Measurements from ENCODE around the gene NLK. TPM values are rescaled to one million over a fixed set of nuclear protein-coding genes. Genes with fewer than 3 reads are reported as not detected.
A peak's percentile ranks its signal among the peaks of the same experiment; 100 is the strongest.

NLK gene
- total RNA-seq, 1 experiment from 2014 or later, result 31.8 TPM

GRCh38 chr17:28199728-28200127 lies 157.3 kb downstream of the NLK start:
- no peak overlapping the region for H3T11ph ChIP-seq (ENCODE audit: low read length)
- H3K9me3 ChIP-seq (ENCODE audit: control insufficient read depth, low read depth, low read length), result no peaks in the 10 kb centered on the region
- H3K23ac ChIP-seq (ENCODE audit: insufficient read length, low read depth, low read length), result no peak overlapping the region
- no peaks in the 10 kb centered on the region for H3K23me2 ChIP-seq (ENCODE audit: insufficient read length, low read depth, low read length, poor library complexity, severe bottlenecking)
- no peak overlapping the region for H3K9ac ChIP-seq (ENCODE audit: extremely low read depth, insufficient read length, low read length)
- H3K79me2 ChIP-seq (ENCODE audit: insufficient read depth, low read length), result no peaks in the 10 kb centered on the region
- H2BK120ac ChIP-seq (ENCODE audit: low read depth, low read length, poor library complexity, severe bottlenecking), result no peak overlapping the region
- no peak overlapping the region for H2AK5ac ChIP-seq (ENCODE audit: insufficient read length, low read length)
- H2BK5ac ChIP-seq (ENCODE audit: insufficient read length, low read length), result no peak overlapping the region
- no peak overlapping the region for H4K8ac ChIP-seq (replicated peaks; ENCODE audit: insufficient read length, low read depth, low read length)
- H3K27me3 ChIP-seq (ENCODE audit: insufficient read depth, low read length), result no peaks in the 10 kb centered on the region
- no peak overlapping the region for H3K56ac ChIP-seq (ENCODE audit: insufficient read length, low read depth, low read length)
- no peak overlapping the region for H2BK12ac ChIP-seq (ENCODE audit: insufficient read length, low read depth, low read length)
- no peaks in the 10 kb centered on the region for H3K4me1 ChIP-seq (ENCODE audit: insufficient read depth, low read length)
- H3K79me1 ChIP-seq (ENCODE audit: insufficient read depth, low read depth, low read length, poor library complexity, severe bottlenecking), result no peaks in the 10 kb centered on the region
- no peak overlapping the region for H3K27ac ChIP-seq (ENCODE audit: insufficient read length, low read depth, low read length)
- no peak overlapping the region for H3K4me3 Mint-ChIP-seq
- no peaks in the 10 kb centered on the region for H4K20me1 ChIP-seq (ENCODE audit: control insufficient read depth, insufficient read depth, insufficient read length)
- H3K4me2 ChIP-seq (ENCODE audit: insufficient read depth, insufficient read length, low read length), result no peak overlapping the region
- peaks cover 2 to 20% (median 14%) of the 10 kb centered on the region in 3 experiments; a peak in 6 of 7 replicates for H3K36me3 Mint-ChIP-seq (ENCODE audit: insufficient read depth in 1 of 3, low read depth in 3 of 3)
- no peak overlapping the region for H2BK15ac ChIP-seq (ENCODE audit: low read depth, low read length)
- no peak overlapping the region for H2BK20ac ChIP-seq (ENCODE audit: low read depth, low read length, poor library complexity, severe bottlenecking)
- no peak overlapping the region for H2AFZ ChIP-seq (ENCODE audit: low read length)
- H3K9me3 Mint-ChIP-seq, result no peaks in the 10 kb centered on the region
- H3K27ac Mint-ChIP-seq, result peak overlapping the region in 1 of 3 experiments; percentile 92; a peak in 2 of 7 replicates
- H4K5ac ChIP-seq (ENCODE audit: insufficient read length, low read depth, low read length), result no peak overlapping the region
- H3K27me3 Mint-ChIP-seq (ENCODE audit: low read depth), result no peaks in the 10 kb centered on the region
- no peak for TF ChIP-seq CTCF (conservative IDR thresholded peaks at IDR 0.05)
- H3K4ac ChIP-seq (ENCODE audit: low read depth, low read length), result no peak overlapping the region
- H4K91ac ChIP-seq (ENCODE audit: insufficient read length, low read depth, low read length), result no peak overlapping the region
- peaks cover 2 to 12% of the 10 kb centered on the region in 2 experiments for H3K4me1 Mint-ChIP-seq
- WGBS (ENCODE audit: extremely low coverage, insufficient read length, low lambda C conversion rate), result no CpG with 5 or more reads among the region's 2 CpGs
- no peak overlapping the region for H3K14ac ChIP-seq (ENCODE audit: insufficient read depth, low read length)
- H3K18ac ChIP-seq (ENCODE audit: insufficient read length, low read depth, low read length), result no peak overlapping the region
- no peak for DNase-seq

All from H9 (cell line).